GM21390 (cell line): ENCODE results near the gene PCYT2.
A peak's percentile ranks its signal among the peaks of the same experiment; 100 is the strongest.

Source experiments
- ATAC-seq: cut with Tn5 transposase; IDR thresholded peaks from one replicate; pipeline ENCODE4 v1.9.1; 2021; ENCODE audit not compliant: unreplicated experiment

The PCYT2 gene

DNA sequence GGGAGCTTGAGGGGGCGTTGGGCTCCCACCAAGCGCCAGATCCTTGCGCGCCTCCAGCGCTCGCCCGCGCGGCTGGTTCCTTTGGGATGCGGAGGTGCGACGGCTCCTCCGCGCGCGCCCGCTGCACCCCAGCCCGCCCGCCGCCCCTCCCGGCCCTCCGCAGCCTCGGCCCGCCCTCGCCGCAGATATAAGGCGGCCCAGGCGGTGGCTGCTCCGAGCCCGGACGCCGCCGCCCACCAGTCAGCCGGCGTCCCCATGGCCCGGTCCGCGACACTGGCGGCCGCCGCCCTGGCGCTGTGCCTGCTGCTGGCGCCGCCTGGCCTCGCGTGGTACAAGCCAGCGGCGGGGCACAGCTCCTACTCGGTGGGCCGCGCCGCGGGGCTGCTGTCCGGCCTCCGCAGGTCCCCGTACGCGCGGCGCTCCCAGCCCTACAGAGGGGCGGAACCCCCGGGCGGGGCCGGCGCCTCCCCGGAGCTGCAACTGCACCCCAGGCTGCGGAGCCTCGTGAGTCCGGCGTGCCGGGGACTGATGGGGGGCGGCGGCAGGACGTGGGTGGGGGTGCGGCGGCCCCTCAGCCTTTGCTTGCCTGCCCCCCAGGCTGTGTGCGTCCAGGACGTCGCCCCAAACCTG lies 9.1 kb downstream of the PCYT2 start, which contains the start of gene NPB:
TSS of gene NPB (plus strand) at position 216 of the 630 bp plus-strand sequence. CDS start at position 256, 40 bp downstream.
- ATAC-seq = no peak

DNA sequence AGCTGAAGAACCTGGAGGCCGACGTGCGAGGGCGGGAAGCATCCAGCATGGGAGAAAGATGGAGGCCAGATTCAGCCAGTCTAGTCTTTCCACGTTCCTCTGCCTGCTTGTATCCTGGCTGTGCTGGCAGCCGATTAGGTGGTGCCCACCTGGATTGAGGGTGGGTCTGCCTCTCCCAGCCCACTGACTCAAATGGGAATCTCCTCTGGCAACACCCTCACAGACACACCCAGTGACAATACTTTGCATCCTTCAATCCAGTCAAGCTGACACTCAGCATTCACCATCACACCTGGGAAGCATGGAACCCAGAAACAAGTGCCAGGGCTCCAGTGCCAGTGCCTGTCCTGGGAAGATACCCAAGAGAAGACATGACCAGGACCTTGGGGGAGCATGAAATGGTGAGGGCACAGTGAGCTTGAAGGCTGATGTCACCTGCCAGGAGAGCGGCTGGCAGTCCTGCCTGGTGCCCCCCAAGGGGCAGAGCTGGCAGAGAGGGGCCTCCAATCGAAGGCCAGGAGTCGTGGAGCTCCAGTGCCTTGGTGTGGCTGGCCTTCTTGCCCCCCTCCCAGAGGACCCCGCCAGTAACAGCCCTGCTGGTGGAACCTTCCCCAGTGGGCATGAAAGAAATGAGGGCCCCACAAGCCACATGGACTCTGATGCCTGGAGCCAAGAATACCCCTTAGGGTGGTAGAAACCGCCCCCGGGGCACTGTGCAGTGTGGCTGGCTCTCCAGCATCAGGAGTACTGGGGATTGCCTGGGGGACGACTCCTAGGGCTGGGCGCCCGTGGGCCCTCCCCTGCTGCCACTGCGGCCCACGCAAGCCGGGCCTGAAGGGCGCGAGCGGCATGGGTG lies 9.8 kb downstream of the PCYT2 start:
- ATAC-seq = no peak

DNA sequence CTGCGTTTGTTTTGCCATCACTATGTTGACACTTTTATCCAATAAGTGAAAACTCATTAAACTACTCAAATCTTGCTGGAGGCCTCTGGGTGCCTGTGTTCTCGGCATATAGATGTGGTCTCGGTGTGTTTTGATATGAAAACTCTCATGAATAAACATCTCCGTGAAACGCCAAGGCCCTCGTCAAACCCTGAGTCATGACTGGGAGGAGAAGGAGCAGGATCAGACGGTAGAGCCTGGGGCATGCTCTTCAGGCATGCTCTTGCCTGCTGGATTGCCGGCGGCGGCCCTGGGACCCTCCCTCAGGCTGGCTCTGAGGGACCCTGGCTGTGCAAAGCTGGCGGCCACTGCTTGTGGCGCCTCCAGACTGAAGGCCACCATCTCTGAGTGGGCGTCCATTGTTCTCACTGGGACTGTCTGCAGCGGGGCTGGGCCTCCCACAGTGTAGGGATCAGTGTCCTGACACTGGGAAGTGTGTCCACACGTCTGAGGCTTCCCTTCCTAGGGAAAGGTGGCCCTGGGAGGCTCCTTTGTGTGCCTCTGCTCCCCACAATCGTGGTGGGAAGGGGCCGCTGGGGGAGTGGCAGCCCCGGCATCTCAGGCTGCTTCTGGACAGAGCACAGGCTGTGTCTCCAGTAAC lies 10.9 kb downstream of the PCYT2 start:
- ATAC-seq = no peak

DNA sequence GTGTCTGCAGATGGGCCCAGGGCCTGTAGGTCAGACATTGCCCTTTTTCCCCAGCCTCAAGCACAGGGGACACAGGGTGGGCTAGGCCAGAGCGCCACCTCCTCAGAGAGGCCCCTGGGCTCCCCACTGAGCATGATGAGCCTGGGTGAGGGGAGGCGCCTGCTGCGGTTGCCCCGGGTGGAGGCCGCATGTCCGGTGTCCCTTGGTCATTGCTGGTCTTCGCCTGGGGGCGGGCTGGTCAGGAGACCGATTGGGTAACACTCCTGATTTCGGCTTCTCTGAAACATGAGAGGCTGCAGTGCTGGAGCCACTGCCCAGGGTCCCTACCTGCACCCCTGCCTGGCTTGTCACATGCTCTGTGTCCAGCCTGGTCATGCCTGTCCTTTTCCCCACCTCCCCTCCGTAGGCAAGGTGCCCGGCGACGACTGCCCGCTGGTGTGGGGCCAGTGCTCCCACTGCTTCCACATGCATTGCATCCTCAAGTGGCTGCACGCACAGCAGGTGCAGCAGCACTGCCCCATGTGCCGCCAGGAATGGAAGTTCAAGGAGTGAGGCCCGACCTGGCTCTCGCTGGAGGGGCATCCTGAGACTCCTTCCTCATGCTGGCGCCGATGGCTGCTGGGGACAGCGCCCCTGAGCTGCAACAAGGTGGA lies 11.6 kb downstream of the PCYT2 start:
- ATAC-seq = no peak

DNA sequence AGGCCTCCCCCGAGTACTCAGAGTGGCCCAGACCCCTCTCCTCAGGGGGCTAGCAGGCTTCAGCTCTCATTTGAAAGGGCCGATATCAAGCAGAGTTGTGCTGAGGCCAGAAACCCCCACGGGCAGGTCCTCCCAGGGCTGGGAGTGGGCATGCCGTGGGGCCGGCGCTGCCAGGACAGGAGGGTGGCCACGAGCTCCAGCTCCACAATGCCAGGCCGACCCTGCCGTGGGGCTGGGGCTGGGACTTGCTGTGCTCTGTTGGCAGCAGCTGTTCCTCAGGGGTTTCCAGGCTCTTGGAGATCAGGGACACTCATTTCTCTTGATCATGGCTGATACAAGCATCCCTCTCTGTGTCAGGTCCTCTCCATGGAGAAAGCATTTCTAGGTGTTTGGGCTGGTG lies 12.3 kb downstream of the PCYT2 start:
- ATAC-seq = no peak

DNA sequence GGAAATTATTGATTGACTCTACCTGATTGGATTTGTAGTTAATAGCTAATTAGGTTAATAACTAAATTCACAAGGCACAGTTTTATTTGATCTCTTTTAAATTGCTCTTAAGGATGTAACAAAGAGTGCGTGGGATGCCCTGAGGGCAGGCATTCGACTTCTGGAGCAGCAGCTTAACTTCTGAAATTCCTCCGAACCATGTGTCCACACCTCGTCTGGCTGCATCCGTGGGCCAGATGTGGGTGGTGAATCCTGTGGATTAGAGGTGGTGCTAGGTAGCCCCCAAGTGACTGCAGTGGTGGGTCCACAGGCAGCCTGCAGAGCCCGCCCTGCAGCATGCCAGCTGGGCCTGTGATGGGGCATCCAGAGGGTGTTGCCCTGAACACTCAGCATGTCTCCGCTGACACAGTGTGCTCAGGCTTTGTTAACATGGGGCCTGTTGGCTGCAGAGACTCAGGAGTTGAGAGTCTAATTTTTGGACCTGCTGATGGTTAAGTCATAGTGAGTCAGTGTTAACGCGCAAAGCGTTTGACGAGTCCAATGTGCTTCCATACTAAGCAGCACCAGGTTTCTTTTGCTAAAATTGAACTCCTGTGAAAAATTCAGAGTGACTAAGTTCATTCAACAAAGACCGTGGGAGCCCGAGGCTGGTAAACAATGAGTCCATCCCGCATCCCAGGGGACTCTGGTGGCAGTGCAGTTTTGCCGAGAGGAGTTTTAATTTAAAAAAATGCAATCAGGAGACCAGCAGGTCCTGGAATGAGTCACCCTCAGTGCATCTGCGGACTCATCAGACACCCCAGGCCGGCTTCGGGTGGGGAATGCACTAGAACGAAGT lies 13.0 kb downstream of the PCYT2 start:
- no peak for ATAC-seq

DNA sequence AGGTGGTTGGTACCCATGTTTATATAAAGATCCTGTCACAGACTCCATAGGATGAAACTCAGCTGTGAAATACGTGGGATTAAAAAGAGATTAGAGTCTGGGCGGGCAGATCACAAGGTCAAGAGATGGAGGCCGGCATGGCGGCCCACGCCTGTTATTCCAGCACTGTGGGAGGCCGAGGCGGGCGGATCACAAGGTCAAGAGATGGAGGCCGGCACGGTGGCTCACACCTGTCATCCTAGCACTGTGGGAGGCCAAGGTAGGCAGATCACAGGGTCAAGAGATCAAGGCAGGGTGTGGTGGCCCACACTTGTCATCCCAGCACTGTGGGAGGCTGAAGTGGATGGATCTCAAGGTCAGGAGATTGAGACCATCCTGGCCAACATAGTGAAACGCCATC lies 15.8 kb downstream of the PCYT2 start:
- ATAC-seq = no peak

DNA sequence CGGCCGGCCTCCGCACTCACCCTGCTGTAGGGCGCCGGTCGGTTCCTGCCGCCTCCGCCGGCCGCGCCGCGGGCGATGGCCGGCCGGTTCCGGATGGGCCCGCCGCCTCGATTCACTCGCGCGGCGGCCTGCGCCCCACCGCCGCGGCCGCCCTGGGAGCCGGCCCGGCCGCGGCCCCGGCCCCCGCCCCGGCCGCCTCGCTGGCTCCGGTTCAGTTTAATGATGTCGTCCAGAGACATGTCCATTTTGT lies 20.0 kb downstream of the PCYT2 start:
- peak; percentile 14 for ATAC-seq

DNA sequence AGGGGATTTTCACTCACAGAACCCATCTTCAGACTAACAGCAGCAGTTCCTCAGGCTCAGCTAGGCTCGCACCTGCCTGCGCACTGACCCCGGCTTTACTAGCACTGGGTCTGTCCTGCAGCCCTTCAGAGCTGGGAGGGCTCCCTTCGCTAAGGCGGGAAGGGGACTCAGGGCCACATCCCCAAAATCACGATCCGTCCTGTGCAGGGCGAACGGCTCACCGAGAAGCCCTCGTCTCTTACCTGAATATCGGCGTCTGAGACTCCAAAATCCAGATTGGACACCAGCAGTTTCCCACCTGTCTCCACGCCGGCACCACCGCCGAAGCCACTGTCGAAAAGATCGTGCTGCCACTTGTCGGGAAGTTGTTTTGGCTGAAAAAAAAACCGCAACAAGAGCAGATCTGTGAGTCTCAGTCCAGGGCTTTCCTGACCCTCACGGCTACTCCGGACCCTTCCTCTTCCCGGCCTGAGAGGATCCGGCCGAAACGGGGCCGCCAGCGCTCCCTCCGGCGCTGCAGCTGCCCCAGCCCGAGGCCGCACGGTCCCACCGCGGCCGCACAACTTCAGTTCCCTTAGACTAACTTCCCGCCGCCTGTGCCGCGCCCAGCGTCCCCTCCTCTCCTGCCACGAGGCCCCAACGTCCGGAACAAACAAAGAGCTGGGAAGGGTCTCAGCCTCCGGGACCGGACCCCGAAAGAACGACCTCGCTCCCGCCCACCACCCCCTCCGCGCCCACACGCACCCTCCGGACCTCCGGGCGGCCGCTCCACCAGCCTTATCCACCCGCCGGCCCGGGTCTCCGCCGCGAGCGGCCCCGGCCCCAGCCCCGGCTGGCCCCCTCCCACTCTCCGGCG lies 20.5 kb downstream of the PCYT2 start:
- ATAC-seq = peak; percentile 4

DNA sequence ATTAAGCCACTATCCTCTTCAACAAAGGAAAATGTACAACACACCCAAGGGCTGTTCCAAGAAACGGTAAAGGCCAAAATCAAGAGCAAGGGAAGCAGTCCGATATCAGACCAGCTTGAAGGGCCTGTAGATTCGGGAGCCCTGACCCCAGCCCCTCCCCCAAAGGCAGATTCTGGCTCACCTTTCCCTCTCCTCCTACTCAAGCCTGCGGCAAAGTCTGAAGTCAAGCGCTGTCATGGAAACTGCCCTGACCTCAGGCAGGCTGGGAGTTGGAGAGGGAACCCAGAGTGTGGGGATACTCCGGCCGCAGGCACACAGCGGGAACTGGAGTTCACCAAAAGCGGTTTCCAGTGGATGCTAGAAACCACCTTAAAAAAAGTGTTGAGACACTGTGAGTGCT lies 21.6 kb downstream of the PCYT2 start:
- no peak for ATAC-seq

DNA sequence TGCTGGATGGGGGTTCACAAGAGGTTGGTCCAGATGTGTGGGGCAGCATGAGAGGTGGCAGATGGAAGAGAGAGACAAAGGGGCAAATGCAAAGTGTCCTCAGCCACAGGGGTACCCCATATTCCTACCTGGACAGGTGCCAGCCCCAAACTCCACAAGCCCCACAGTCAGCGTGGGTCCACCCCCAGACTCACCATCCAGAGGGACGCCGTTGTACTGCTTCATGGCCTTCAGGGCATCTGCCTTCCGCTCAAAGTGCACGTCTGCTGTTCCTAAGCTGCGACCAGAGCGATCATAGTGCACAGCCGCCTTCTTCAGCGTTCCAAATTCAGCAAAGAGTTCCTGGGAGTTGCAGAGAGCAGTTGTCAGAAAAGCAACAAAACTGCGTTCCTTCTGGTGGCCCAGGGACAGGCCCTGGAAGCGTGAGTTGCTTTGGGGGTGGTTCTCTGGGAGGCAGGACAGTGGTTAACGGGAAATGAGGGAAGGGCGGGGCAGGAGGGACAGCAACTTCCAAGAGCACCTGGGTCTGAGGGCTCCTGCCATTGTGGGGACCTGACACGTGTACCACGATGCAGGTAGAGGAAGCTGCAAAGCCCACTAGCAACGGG lies 22.1 kb downstream of the PCYT2 start:
- ATAC-seq = no peak

DNA sequence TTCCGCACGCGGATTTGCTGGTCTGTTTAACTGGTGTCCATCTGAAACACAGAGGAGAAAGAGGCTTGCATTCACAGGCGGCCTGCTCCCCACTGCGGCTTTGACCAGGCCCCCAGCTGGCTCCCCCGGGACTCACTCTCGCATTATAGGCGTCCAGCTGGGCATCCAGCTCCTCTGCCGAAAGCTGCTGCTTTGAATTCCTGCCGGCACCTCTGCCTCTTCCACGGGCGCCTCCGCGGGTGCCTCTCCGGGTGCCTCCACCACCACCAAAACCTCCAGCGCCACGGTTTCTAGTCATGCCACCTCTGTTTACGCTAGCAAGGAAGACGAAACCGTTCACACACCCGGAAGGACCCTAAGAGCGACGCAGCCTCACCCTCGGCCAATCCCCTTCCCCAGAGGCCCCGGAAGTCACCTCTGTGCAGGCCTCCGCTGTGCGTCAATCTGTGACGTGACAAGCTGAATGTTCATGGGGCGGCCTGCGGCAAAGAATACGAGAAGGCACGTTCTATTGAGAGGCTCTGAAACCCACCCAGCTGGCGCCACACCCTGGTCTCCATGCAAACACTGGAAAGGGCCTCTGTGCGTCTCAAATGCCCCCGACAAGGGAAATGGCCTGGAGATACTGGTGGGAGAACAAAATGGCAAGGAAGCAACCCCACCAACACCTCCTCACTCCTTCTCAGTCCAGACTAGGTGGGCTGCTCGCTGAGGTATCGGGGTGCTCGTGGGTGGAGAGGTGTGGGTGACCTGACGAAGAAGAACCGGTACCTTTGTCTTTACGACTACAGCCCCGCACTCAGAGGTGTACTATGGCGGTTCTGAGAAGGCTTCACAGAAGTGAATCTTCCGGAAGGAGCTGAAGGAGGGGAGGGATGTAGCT lies 22.9 kb downstream of the PCYT2 start:
- ATAC-seq = no peak

DNA sequence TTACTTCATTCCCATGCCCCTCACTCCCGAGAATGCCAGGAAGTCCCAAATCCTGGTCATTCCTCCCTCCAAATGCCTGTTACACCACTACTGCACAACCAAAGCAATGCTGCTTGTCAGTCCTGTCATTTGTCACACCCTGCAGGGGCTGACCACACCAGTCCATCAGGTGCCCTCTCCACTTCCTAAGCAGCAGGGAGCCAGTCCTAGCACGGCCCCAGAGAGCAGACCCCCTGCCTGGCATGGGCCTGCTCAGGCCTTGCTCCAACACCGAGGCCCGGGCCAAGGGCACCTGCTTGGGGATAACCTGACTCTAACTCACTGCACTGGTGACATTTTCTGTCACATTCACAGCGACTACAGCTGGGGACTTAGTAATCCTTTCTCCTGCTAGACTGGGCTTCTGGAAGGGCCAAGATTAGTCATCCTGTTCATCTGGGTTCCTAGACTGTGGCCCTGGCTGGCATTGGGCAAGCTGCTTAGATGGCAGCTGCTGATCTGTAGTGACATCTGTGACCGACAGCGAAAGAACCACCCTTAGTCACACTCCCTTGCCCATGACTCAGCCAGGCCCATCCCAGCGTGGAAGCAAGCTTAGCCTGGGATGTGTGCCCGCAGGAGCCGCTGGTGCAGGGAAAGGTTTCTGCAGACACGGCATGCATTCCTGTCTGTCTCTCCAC lies 25.2 kb downstream of the PCYT2 start:
- no peak for ATAC-seq

DNA sequence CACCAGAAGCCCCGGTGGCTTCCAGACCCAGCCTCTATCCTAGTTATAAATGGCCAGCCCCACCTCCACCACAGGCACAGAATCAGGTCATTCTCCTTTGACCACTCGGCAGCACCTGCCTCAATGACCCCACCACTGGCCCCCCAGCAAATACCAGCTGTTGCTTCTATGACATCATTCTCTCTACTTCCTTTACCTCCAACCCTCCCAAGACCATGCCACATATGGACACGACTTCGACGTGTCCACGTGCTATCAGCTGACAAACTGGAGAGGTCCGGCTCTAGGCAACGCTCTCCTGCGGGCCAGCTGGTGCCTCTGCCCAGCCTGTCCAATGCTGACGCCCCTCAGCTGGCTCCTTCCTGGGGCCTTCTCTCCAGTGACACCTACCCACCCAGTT lies 25.7 kb downstream of the PCYT2 start:
- ATAC-seq = no peak

DNA sequence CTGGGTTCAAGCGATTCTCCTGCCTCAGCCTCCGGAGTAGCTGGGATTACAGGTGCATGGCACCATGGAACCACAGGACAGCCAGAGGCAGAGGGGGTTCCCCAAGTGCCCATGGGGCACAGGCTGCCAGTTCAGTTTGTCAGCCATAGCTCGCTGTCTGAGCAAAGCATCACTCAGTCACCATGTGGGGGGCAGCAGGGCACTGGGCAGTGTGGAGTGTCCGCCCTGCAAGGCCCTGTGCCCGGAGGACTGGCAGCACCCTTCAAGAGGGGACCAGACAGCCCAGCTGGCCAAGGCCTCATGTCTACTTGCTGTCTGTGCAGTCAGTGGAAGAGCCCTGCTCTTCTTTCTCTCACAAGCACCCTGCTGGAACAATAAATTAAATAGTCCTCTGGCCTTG lies 26.2 kb downstream of the PCYT2 start:
- ATAC-seq = no peak

DNA sequence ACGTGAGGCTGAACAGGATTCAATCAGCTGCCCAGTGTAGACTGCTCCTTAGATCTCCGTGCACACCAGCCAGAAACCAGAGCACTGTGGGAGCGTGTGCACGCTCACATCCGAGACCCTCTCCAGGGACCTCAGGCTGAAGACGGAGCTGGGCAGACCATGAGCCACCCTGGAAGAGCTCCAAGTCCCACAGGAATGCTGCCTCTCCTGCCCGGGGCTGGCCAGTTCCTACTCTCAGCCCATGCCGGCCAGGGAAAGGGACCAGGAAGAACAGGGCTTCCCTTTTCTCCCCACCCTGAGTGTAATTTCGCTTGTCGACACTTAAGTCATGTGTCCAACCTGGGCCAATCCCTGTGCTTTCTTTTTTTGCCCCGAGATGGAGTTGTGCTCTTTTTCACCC lies 26.7 kb downstream of the PCYT2 start:
- no peak for ATAC-seq

DNA sequence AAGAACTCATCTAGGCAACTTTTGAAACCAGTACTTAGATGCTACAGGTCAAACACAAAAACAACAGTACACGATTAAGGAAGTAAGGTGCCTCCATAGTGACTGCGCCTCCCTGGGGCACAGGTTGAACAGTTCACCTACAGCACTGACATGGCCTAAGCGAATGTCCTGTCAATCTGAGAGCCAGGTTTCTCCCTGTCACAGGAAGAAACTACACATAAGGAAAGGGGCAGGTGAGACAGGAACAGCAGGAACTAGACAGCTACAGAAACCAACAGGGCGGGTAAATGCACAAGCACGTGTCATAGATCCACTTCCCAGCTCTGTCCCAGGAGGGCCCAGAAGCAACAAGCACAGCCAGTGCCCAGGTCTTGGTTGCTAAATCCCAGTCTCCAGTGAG lies 32.1 kb downstream of the PCYT2 start:
- no peak for ATAC-seq

DNA sequence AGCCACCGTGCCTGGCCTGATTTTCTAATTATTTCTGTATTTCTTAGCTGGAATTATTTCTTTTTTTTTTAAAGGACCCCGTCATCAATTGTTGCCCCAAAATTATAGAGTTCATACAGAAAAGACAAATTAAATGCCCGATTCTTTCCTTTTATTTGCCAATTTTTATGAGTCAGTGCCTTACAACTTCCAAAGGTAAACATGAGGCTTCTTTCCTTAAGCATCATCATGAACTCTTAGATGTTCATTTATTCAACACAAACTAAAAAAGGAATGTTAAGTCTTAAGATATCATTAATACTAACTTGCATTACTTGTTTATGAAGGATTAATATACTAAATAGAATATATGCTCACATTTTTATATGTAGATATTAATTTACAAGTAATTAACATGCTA lies 32.9 kb downstream of the PCYT2 start:
- no peak for ATAC-seq
